WTC11 (cell line): ENCODE results near the gene CCDC149. TPM values are rescaled to one million over a fixed set of nuclear protein-coding genes. Genes with fewer than 3 reads are reported as not detected.

ENCODE experiments used
- ATAC-seq: fragments of 200-7000 bp; cut with Tn5 transposase; 2 replicates; pipeline ENCODE4 v1.10.0; 2021; ENCODE audit warnings: mild to moderate bottlenecking, moderate library complexity
- CTCF ChIA-PET: fragments of 300-600 bp; sonication (Branson Sonifier 250); formaldehyde crosslinking; loops from one replicate; lab custom pipeline; 2021; ENCODE audit warnings: antibody characterized with exemption; lab: Charles Lee
- POLR2A ChIA-PET: fragments of 350-600 bp; sonication (Branson Sonifier 250); formaldehyde crosslinking; loops from one replicate; lab custom pipeline; 2021; ENCODE audit warnings: antibody characterized with exemption; lab: Charles Lee
- DNase-seq: peaks from one replicate; pipeline ENCODE4 v3.0.0; 2021; ENCODE audit warnings: low spot score
- H3K27ac Mint-ChIP-seq: 2 replicates; pipeline ENCODE4 v1.8.0; 2021; ENCODE audit warnings: mixed read lengths
- H3K27me3 Mint-ChIP-seq: 2 replicates; pipeline ENCODE4 v1.8.0; 2021; ENCODE audit warnings: low read depth, mild to moderate bottlenecking, moderate library complexity, mixed read lengths
- H3K36me3 Mint-ChIP-seq: 2 replicates; pipeline ENCODE4 v1.8.0; 2021; ENCODE audit warnings: mixed read lengths
- H3K4me1 Mint-ChIP-seq: 2 replicates; pipeline ENCODE4 v1.8.0; 2022; ENCODE audit warnings: mixed read lengths
- H3K4me3 Mint-ChIP-seq: 2 replicates; pipeline ENCODE4 v1.8.0; 2021; ENCODE audit warnings: mild to moderate bottlenecking, moderate library complexity, mixed read lengths
- H3K9me3 Mint-ChIP-seq: 2 replicates; pipeline ENCODE4 v1.8.0; 2021; ENCODE audit warnings: mixed read lengths
- ESRRA ChIP-seq: sonication (generic); formaldehyde crosslinking; IDR thresholded peaks from 2 replicates; pipeline ENCODE4 v1.8.1; 2022; ENCODE audit warnings: mild to moderate bottlenecking, missing genetic modification reagents, borderline replicate concordance
- JAZF1 ChIP-seq: fragments of 250-450 bp; sonication (Bioruptor Pico); IDR thresholded peaks from 2 replicates; pipeline ENCODE4 v1.9.0; 2021; ENCODE audit warnings: moderate library complexity, mild to moderate bottlenecking, inconsistent platforms
- NR1H2 ChIP-seq: sonication (generic); formaldehyde crosslinking; IDR thresholded peaks from 2 replicates; pipeline ENCODE4 v1.9.0; 2021; ENCODE audit warnings: mild to moderate bottlenecking, moderate library complexity, missing genetic modification reagents
- SMAD3 ChIP-seq: sonication (generic); formaldehyde crosslinking; IDR thresholded peaks from 2 replicates; pipeline ENCODE4 v1.8.0; 2022; ENCODE audit warnings: missing genetic modification reagents, mild to moderate bottlenecking, borderline replicate concordance
- SOX15 ChIP-seq: fragments of 250-450 bp; sonication (Bioruptor Pico); IDR thresholded peaks from 2 replicates; pipeline ENCODE4 v1.9.0; 2021; ENCODE audit warnings: mild to moderate bottlenecking
- TEAD1 ChIP-seq: sonication (generic); formaldehyde crosslinking; IDR thresholded peaks from 2 replicates; pipeline ENCODE4 v1.8.0; 2022; ENCODE audit warnings: mild to moderate bottlenecking, missing genetic modification reagents
- TEAD4 ChIP-seq: sonication (generic); formaldehyde crosslinking; IDR thresholded peaks from 2 replicates; pipeline ENCODE4 v1.8.0; 2022; ENCODE audit warnings: mild to moderate bottlenecking, missing genetic modification reagents
- ZBTB21 ChIP-seq: sonication (generic); formaldehyde crosslinking; IDR thresholded peaks from 2 replicates; pipeline ENCODE4 v1.8.1; 2023; ENCODE audit warnings: mild to moderate bottlenecking, missing genetic modification reagents, borderline replicate concordance
- ZNF263 ChIP-seq: sonication (generic); formaldehyde crosslinking; IDR thresholded peaks from 2 replicates; pipeline ENCODE4 v1.8.1; 2022; ENCODE audit warnings: low read depth, mild to moderate bottlenecking, moderate library complexity, missing genetic modification reagents
- ZNF423 ChIP-seq: fragments of 250-450 bp; sonication (Bioruptor Pico); IDR thresholded peaks from 2 replicates; pipeline ENCODE4 v2.1.2; 2022; ENCODE audit warnings: mild to moderate bottlenecking, moderate library complexity
- ZNF671 ChIP-seq: fragments of 250-450 bp; sonication (Bioruptor Pico); IDR thresholded peaks from 2 replicates; pipeline ENCODE4 v1.8.0; 2021; ENCODE audit warnings: mild to moderate bottlenecking
- total RNA-seq: library from RNA; stranded (reverse); gene quantifications from 3 replicates; pipeline ENCODE4 v1.2.3, GENCODE V29; 2021
- TF ChIP-seq, protein P1 (sequence below): fragments of 200-600 bp; IDR thresholded peaks from 2 replicates; pipeline ENCODE4 v1.8.0; 2022; ENCODE audit warnings: antibody characterized with exemption
- TF ChIP-seq, protein P2 (sequence below): fragments of 250-450 bp; sonication (Bioruptor Pico); IDR thresholded peaks from 2 replicates; pipeline ENCODE4 v1.8.0; 2021; ENCODE audit warnings: mild to moderate bottlenecking
- TF ChIP-seq, protein P3 (sequence below): sonication (generic); formaldehyde crosslinking; IDR thresholded peaks from 2 replicates; pipeline ENCODE4 v1.8.1; 2023; ENCODE audit warnings: mild to moderate bottlenecking, missing genetic modification reagents, moderate library complexity
- TF ChIP-seq, protein P4 (sequence below): fragments of 250-450 bp; sonication (Bioruptor Pico); conservative IDR thresholded peaks from 2 replicates; pipeline ENCODE4 v1.9.0; 2021; ENCODE audit warnings: mild to moderate bottlenecking
- TF ChIP-seq, protein P5 (sequence below): sonication (generic); formaldehyde crosslinking; IDR thresholded peaks from 2 replicates; pipeline ENCODE4 v1.8.1; 2023; ENCODE audit warnings: mild to moderate bottlenecking, missing genetic modification reagents

CCDC149 gene
- total RNA-seq, 1 experiment from 2014 or later = 3.9 TPM

DNA sequence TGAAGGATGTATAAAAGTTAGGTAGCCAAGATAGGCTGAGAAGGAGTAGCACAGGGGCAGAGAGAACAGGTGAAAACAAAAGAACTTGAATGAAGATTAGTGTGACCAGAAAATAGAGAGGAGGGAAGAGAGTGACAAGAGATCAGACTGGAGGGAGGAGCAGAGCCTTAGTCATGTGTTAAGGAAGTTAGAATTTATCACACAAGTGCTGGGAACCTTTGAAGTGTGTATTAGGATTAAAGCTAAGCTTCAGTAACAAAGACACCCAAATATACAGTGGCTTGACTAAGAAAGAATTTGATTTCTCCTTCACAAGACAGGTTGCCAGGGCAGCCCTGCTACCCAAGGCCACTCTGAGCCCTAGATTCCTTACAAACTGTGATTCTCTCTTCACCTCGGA lies 10.7 kb upstream of the CCDC149 start:
- H3K4me3 Mint-ChIP-seq = no peak overlapping the region
- CTCF ChIA-PET = interaction anchor here (1.2 kb wide), 1 partner anchor 57 kb away, joined by 4 read pairs; no protein-coding TSS in a partner anchor
- H3K9me3 Mint-ChIP-seq = peaks cover 35% of the 10 kb centered on the region
- no peak for DNase-seq
- H3K4me1 Mint-ChIP-seq = peaks cover 18% of the 10 kb centered on the region
- TF ChIP-seq ZNF263 (CRISPR knock-in tag) (no peak), JAZF1 (no peak), ESRRA (CRISPR knock-in tag) (no peak), SOX15 (no peak), ZNF423 (CRISPR knock-in tag) (no peak)
- TF ChIP-seq, protein P1, sequence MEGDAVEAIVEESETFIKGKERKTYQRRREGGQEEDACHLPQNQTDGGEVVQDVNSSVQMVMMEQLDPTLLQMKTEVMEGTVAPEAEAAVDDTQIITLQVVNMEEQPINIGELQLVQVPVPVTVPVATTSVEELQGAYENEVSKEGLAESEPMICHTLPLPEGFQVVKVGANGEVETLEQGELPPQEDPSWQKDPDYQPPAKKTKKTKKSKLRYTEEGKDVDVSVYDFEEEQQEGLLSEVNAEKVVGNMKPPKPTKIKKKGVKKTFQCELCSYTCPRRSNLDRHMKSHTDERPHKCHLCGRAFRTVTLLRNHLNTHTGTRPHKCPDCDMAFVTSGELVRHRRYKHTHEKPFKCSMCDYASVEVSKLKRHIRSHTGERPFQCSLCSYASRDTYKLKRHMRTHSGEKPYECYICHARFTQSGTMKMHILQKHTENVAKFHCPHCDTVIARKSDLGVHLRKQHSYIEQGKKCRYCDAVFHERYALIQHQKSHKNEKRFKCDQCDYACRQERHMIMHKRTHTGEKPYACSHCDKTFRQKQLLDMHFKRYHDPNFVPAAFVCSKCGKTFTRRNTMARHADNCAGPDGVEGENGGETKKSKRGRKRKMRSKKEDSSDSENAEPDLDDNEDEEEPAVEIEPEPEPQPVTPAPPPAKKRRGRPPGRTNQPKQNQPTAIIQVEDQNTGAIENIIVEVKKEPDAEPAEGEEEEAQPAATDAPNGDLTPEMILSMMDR = no peak
- TF ChIP-seq, protein P2, sequence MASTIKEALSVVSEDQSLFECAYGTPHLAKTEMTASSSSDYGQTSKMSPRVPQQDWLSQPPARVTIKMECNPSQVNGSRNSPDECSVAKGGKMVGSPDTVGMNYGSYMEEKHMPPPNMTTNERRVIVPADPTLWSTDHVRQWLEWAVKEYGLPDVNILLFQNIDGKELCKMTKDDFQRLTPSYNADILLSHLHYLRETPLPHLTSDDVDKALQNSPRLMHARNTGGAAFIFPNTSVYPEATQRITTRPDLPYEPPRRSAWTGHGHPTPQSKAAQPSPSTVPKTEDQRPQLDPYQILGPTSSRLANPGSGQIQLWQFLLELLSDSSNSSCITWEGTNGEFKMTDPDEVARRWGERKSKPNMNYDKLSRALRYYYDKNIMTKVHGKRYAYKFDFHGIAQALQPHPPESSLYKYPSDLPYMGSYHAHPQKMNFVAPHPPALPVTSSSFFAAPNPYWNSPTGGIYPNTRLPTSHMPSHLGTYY (CRISPR knock-in tag) = no peak
- TF ChIP-seq, protein P3, sequence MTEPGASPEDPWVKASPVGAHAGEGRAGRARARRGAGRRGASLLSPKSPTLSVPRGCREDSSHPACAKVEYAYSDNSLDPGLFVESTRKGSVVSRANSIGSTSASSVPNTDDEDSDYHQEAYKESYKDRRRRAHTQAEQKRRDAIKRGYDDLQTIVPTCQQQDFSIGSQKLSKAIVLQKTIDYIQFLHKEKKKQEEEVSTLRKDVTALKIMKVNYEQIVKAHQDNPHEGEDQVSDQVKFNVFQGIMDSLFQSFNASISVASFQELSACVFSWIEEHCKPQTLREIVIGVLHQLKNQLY (CRISPR knock-in tag) = no peak
- H3K36me3 Mint-ChIP-seq = 0 out of 2 replicates have a peak, but pooled peaks cover 8% of the 10 kb centered on the region
- peaks cover 20% of the 10 kb centered on the region for H3K27me3 Mint-ChIP-seq
- ATAC-seq = no peak
- POLR2A ChIA-PET = interaction anchor here (0.6 to 0.8 kb wide), 2 partner anchors 9 to 53 kb away, joined by 3 read pairs; no protein-coding TSS in a partner anchor
- no peak overlapping the region for H3K27ac Mint-ChIP-seq

DNA sequence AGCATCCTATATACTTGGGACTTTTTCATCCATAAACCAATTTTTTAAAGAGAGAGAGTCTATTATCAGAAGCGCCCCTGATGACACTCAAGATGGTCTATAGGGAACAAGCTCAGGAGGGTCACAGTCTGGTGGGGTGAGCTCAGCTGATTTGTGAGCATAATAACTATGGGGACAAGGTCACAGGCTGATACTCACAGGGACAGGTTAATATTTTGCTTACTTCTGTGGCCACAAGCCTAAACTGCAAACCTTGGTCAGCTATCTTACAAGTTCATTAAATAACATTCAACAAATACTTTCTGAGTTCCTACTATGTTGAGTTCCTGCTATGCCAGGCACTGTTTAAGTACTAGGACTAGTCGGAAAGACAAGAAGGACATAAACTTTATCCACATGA lies 10.2 kb upstream of the CCDC149 start:
- Mint-ChIP-seq H3K27me3 (peaks cover 18% of the 10 kb centered on the region), H3K4me1 (peaks cover 22% of the 10 kb centered on the region), H3K36me3 (0 out of 2 replicates have a peak, but pooled peaks cover 8% of the 10 kb centered on the region), H3K9me3 (peaks cover 35% of the 10 kb centered on the region), H3K27ac (no peak overlapping the region), H3K4me3 (no peak overlapping the region)
- POLR2A ChIA-PET = no interaction called here
- no peak for TF ChIP-seq TEAD4
- no peak for ATAC-seq
- no peak for DNase-seq
- CTCF ChIA-PET = no interaction called here

DNA sequence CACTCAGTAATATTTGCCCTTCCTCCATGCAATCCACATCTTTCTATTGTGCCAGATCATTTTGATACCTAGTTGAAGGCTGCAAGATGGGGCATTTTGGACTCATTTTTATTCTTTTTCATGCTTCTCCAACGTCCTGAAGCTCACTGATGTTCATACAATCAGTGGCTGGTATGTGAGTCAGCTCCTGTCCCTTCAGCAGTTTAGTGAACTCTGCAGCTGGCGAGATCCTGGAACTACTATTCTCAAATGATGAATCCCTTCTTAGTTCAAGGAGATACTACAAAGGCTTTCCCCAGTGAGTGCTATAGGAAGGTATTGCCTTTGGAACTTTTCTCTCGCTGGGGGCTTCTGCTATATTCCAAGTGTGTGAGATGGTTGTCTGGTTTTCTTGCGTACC lies 9.6 kb upstream of the CCDC149 start:
- DNase-seq (no peak), ATAC-seq (no peak)
- H3K4me3 Mint-ChIP-seq = no peak overlapping the region
- ChIA-PET CTCF (no interaction called here), POLR2A (no interaction called here)
- H3K27ac Mint-ChIP-seq = no peak overlapping the region
- H3K9me3 Mint-ChIP-seq = peaks cover 35% of the 10 kb centered on the region
- 0 out of 2 replicates have a peak, but pooled peaks cover 8% of the 10 kb centered on the region for H3K36me3 Mint-ChIP-seq
- peaks cover 28% of the 10 kb centered on the region for H3K4me1 Mint-ChIP-seq
- TF ChIP-seq ZNF671 = no peak
- TF ChIP-seq, protein P4, sequence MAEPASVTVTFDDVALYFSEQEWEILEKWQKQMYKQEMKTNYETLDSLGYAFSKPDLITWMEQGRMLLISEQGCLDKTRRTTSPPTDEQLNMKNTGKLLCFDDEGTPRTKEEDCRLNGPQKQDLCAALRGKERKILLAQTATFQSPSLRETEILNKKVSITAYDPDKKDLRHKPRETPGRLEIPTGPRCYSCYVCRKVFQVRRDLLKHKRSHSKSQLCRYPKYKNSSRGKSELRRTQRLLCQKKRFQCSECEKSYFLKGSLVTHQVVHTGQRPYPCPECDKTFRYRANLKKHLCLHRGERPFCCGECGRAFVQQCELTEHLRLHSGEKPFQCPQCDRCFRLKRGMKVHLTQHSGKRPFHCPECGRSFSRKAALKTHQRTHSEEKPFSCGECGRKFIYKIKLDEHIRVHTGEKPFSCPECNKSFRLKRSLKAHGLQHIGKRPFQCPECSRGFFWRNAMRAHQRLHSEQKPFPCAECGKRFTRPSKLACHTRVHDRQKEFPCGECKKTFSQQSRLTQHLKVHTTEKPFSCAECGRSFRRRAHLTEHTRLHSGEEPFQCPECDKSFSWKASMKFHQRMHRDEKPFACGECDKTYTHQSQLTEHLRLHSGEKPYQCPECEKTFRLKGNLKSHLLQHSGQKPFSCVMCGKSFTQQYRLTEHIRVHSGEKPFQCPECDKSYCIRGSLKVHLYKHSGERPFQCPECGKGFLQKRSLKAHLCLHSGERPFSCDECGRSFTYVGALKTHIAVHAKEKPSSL = no peak
- TF ChIP-seq, protein P3 (CRISPR knock-in tag) = no peak
- no peak for TF ChIP-seq ZBTB21 (CRISPR knock-in tag)
- TF ChIP-seq SMAD3 = no peak
- no peak for TF ChIP-seq NR1H2 (CRISPR knock-in tag)
- TF ChIP-seq, protein P5, sequence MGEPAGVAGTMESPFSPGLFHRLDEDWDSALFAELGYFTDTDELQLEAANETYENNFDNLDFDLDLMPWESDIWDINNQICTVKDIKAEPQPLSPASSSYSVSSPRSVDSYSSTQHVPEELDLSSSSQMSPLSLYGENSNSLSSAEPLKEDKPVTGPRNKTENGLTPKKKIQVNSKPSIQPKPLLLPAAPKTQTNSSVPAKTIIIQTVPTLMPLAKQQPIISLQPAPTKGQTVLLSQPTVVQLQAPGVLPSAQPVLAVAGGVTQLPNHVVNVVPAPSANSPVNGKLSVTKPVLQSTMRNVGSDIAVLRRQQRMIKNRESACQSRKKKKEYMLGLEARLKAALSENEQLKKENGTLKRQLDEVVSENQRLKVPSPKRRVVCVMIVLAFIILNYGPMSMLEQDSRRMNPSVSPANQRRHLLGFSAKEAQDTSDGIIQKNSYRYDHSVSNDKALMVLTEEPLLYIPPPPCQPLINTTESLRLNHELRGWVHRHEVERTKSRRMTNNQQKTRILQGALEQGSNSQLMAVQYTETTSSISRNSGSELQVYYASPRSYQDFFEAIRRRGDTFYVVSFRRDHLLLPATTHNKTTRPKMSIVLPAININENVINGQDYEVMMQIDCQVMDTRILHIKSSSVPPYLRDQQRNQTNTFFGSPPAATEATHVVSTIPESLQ (CRISPR knock-in tag) = no peak
- TF ChIP-seq TEAD1 (CRISPR knock-in tag) = no peak
- H3K27me3 Mint-ChIP-seq = peaks cover 14% of the 10 kb centered on the region
